ENCODE results near the gene TCN2.
"Not testable (repeated sequence)": the region's sequence is repeated elsewhere in the genome, so short reads cannot be mapped to it uniquely, and the experiment has no call there.

The TCN2 gene

DNA sequence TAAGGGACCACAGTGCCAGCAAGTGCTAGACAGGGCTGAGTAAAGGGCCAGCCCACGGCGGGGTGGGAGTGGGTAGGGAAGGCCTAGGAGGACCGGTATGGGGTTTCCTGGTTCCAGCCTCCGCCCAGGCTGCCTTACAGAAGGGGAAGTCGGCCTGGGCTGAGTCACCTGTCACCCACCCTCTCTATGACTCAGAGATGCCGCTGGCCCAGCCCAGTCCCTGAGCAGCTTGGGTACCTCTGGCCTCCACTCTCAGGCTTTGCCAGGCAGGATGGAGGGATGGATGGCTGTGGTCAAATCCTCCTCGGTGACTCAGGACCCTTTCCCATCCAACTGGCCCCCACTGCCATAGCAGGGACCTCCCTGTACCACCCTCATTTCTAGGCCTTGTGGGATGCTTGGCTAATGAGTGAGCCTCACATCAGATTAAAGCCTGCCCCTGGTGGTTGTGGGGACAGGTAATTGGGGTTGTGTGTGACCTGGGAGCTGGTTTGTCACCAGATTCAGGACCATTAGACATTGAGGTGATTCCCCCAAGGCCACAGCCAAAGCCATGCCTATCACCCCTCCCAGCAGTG is 42.5 kb downstream of the TCN2 start:
- DNase-seq, result no peak

DNA sequence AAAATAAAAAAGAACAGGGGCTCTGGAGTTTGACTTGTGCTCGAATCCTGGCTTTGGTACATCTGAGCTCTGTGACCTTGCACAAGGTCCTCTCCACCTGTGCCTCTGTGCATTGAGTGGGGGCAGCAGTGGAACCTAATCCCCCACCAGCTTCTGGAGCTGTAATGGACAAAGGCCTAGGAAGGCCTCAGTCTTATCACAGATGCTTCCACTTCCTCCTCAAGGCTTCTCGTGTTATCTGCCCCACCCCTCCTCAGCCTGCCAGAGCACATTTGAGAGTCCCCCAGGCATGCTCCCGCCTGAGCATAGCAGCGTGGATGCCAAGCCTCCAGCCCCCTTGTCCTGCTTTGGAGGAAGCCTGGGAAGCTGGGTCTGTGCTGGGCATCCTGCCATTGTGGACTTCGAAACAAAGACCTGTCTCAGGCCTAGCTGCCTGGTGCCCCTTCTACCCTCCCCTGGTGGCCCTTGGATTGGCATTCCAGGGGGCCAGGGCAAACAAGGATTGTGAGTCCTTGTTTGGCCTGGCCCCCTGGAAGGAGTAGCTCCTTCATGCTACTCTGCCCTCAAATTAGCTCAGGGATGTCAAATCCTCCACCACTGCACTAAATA is 43.6 kb downstream of the TCN2 start:
- no peak for DNase-seq

DNA sequence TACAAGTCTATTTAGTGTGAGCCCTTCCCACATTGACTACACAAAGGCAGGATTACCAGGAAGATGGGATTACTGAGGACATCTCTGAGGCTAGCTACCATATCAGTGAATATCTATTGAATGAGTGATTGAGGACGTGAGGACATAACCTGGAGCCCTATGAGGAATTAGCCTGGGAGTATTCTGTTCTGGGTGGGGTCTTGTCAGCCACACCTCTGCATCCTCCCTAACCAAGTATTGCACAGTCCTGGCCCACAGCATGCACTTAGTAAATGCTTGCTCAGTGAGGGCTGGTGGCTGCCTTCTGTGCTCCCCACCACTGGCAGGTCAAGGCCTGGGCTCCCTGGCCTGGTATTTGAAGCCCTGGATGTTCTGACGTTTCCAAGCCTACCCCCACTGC is 45.9 kb downstream of the TCN2 start:
- no peak for DNase-seq

DNA sequence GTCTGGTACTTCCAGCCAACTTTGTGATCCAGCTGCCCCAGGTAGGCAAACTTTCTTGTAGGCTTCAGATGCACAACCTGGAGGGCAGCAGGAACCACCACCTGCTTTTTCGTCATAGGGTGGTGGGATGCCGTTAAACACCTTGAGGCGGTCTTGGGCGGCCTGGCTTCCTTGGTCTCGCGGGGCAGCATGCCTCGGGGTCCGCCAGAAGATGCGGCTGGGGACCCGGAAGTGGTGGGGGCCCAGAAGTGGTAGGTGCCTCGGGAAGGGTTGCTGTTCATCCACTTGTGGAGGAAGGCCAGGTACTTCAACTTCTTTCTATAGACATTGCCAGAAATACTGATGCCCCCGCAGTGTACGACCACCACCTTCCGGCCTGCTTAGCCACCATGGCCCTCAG is 47.4 kb downstream of the TCN2 start:
- DNase-seq, result no peak

DNA sequence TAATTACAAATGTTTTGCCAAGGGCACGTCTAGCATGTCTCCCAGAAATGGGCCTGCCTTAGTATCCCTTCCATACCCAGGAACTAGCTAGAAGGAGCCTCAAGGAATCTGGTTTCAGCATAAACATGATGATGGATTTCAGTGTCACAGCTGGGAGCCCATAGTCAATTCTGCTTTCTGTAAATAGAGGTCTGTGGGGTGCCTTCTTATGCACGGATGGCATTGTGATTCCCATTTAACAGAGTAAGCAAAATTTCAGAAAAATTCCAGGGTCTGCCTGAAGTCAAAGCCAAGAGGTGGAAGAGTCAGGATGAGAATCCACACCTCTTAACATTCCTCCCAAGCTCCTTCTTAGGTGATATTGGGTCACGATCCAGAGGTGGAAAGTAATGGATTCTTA is 48.6 kb downstream of the TCN2 start:
- no peak for DNase-seq

DNA sequence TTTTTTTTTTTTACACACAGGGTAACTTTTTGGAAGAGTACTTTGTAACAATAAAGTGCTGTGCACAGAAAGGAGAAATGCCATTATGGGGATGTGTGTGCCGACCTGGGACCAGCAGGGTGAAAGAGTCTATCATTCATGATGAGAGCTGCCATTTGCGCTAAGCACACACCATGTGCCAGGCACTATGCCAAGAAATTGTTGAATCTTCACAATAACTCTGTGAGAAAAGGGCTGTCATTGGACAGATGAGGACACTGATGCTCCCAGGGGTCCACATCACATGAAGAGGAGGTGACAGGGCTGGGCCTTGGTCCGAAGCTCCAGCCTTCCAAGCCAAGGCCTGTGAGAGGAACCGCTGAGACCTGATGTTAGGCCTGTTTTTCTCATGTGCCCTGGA is 55.1 kb downstream of the TCN2 start:
- DNase-seq, result no peak

DNA sequence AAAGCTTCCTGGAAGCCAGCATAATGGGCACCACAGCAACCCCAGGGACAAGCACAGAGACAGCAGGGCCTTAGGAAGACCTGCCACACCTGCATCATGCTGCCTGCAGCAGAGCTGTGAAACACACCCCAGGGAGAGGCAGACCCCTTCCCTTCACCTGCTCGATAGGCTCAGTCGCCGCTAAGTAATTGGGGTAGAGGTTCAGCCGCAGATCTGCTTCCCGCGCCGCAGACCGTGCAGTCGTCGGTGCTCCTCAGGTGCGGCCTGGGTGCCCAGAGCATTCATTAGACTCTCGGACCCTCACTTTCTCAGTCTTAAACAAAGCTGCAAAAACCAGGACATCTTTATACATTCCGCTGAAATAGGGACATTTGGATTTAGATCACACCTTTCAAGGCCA is 57.8 kb downstream of the TCN2 start:
- DNase-seq, result no peak

DNA sequence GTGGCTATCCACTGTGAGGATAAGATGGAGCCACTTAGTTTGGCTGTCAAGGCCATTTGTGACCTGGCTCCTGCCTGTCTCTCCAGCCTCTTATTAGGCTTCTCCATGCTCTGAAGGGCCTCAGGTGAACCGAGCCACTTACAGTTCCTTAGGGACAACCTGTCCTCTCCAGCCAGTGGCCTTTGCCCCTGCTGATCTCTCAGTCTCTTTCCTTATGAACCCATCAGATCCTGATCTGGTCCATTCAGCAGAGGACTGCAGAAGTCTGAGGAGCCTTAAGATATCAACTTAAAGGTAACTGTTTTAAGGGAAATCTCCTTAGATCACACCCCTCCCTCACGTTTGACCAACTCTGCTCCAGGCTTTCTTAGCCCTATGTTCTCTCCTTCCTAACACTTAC is 58.3 kb downstream of the TCN2 start:
- DNase-seq, result no peak

DNA sequence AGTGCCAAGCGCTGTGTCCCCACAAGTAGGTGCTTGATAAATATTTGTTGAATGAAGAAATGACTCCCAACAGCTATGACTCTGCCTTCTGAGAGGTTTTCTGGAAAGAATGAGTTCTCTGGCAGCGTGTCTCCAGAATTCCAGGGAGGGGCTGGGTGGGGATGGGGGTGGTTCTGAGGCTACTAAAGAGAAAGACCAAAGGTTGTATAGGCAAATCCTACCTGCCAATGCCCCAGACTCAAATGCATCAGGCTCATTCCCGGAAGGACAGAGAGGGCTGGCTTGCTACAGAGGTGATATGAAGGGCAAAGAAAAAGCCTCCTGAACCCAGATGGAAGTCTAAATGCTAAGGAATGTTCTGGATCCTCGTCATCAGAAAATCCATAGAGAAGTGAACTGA is 58.8 kb downstream of the TCN2 start:
- DNase-seq, result no peak

DNA sequence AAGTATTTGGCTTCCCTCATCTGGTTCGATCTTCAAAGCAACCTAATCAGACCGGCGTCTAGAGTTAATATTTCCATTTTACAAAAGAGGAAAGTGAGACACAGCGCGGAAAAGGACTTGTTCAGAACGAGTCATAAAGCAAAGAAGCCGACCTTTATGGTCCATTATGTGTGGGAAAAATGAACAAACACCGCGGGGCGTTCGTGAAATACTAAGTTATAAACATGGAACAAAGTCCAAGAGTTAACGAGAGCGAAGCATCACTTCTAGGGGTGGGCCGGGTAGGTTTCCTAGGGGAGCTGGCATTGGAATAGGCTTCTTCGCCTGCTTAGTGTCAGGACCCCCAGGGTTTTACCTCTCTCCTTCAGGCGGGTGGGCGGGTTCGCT is 60.1 kb downstream of the TCN2 start:
- no peak for DNase-seq

DNA sequence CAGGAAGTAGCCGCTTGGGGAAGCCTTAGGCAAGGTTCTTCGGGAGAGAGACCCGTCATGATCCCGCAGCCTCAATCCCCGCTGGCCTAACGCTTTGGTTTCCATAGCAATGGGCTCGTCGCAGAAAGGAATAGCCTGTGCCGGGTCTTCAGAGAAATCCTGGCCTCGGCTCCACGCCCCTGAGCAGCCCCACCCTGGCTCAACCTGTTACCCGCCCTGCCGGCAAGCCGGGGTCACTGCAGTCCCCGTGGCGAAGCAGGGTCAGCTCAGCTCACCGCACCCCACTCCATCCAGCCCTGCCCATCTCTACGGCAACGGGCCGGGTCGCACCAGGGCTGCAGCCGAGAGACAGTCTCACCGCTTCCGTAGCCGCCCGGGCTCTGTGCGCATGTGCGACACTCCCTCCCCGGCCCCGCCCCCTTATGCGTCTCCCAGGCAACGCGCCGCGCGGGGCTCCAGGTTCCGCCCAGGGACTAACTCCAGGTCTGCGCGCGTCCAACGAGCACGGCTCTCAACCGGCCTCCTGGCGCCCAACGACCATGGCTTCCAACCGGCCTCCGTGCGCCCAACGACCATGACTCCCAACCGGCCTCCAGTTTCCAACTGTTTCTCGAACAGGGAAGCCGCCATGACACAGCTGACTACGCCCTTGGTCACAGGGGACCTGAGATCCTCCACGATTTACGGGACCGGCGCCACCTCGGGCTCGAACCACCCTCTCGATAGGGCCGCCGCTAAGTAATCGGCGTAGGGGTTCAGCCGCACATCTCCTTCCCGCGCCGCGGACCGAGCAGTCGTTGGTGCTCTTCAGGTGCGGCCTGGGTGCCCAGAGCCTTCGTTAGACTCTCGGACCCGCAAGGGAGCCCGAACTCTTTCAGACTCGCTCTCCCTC is 60.8 kb downstream of the TCN2 start, which contains the start of gene DUSP18:
Gene DUSP18, minus strand, starts transcription at position 382 of the 892 bp plus-strand sequence. CDS start 3,872 bp downstream, outside the sequence.
- peak; percentile 94 for DNase-seq

DNA sequence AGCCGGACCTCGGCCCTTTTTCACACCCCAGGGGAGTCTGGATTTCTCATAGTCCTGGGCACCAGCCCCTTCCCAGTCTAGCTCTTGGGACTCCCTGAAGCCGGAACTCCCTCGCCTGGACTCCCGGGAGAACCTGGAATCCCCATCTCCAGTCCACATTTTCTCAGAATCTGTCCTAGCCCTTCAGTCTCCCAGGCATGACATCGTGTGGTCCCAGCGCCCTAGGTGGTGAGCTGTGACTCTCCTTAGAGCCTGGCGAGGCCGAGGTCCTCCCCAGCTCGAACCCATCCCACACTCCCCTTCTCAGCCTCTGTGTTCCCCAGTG is 61.4 kb downstream of the TCN2 start:
- no peak for DNase-seq

DNA sequence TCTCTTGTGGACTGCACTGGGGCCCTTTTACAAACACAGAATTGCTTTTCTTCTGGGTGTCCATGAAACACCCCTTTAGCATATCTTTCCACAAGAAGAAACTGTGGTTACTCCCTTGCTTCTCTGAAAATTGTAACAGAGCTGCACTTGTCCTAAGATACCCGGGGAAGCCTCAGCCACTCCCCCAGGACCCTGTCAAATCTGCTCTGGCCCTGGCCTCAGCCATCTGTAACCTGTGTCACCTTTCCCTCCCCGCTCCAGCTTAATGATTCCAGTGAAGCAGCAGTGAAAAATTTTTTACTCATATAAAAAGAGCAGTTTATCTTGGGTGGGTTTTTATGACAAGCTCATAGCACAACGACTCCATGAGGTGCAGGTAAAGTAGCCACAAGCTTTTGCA is 64.1 kb downstream of the TCN2 start:
- DNase-seq, result no peak

DNA sequence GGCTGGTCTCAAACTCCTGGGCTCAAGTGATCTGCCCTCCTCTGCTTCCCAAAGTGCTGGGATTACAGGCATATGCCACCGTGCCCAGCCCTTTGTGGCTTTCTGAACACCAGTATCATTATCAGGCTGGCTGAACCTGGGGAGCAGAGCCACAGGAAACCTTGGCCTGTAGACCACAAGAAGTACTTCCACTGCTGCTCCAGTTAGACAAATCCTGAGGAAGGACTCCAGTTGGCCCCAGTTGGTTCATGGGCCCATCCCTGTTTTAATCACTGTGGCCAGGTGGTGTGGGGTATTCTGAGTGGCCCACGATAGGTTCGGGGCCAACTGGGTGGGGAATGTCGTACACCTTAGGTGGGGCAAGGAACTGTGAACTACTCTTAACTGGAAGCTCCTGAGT is 66.2 kb downstream of the TCN2 start:
- no peak for DNase-seq

DNA sequence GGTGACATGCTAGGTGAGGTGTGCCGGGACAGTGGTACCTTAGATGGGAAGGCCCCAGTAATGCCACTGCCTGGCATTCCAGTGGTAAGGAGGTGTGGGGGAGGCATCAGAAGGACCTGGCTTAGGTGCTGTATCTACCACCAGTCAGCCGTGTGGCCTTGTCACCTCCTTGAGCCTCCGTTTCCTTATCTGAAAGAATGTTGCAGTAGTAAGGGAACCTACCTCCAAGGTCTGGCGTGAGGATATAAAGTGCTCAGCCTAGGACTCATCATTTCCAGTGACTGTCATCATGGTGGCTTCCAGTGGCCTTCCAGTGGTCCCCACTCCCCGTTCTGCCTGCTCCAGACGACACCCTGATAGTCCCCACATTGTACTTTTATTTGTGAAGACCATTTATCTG is 67.5 kb downstream of the TCN2 start:
- no peak for DNase-seq

DNA sequence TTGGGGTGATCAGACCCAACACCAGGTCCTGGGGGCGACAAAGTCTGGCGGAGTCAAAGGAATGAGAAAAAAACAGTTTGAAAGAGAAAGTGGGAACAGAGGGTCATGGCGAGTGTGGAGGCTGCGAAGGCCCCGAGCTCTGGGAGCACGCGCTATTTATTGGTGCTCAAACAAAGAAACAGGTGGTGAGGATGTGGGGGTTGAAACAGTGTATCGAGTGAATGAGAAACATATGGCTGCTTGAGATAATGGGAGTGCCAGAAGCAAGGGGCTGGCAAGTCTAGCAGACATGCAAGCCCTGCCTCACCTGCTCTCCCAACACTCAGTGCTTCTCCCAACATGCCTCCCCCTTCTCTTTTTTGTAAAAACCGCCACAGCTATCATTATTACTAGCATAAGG is 68.5 kb downstream of the TCN2 start:
- DNase-seq, result no peak

DNA sequence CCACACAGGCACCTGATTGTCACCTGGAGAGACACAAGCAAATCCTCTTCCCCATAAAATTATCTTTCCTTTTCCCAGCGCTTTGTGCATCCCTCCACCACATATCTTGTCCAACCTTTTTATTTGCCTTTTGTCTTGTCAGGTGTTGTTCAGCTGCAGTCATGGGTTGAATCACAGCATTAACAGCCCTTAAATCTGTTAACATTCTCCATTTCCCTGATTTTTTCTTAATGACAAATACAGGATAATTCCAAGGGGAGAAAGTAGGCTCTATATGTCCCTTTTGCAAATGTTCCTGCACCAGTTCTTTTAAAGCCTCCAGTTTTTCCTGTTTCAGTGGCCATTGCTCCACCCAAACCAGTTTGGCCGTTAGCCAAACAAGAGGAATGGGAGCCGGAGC is 69.6 kb downstream of the TCN2 start:
- not testable (repeated sequence) for DNase-seq
